DMS114 treated with DMSO at 0.1 percent for 48 hours (cell line): ENCODE measurements around the gene CALR3.
"Not testable (repeated sequence)": the region's sequence is repeated elsewhere in the genome, so short reads cannot be mapped to it uniquely, and the experiment has no call there.

Source experiments
- DNase-seq: peaks from one replicate; lab custom pipeline; 2025; ENCODE audit not compliant: unreplicated experiment; lab: John Stamatoyannopoulos, UW

CALR3 gene

GRCh38 chr19:16497042-16497441, 1.1 kb upstream of the CALR3 start:
- no peak for DNase-seq

- no peak for DNase-seq
These were observed 631 bp upstream of the CALR3 start for GRCh38 chr19:16496613-16496983.

GRCh38 chr19:16486476-16486875, 9.5 kb downstream of the CALR3 start:
- DNase-seq, result not testable (repeated sequence)

GRCh38 chr19:16482745-16483144, 13.2 kb downstream of the CALR3 start:
- no peak for DNase-seq

- DNase-seq, result no peak
These were observed 18.7 kb downstream of the CALR3 start for GRCh38 chr19:16477311-16477710.

- no peak for DNase-seq
These were observed 19.6 kb downstream of the CALR3 start for GRCh38 chr19:16476401-16476800.

- no peak for DNase-seq
These were observed 22.0 kb downstream of the CALR3 start for GRCh38 chr19:16473875-16474392.

GRCh38 chr19:16472992-16473391, 23.0 kb downstream of the CALR3 start:
- DNase-seq, result no peak

GRCh38 chr19:16472559-16472899, 23.4 kb downstream of the CALR3 start:
- not testable (repeated sequence) for DNase-seq

GRCh38 chr19:16470911-16471811, 24.8 kb downstream of the CALR3 start:
- no peak for DNase-seq

GRCh38 chr19:16470541-16470910, 25.4 kb downstream of the CALR3 start:
- no peak for DNase-seq

- no peak for DNase-seq
These were observed 28.4 kb downstream of the CALR3 start for GRCh38 chr19:16467581-16467980.

GRCh38 chr19:16466802-16467427, 29.1 kb downstream of the CALR3 start:
- DNase-seq, result not testable (repeated sequence)

- DNase-seq, result no peak
These were observed 30.7 kb downstream of the CALR3 start for GRCh38 chr19:16465239-16465638.

- DNase-seq, result no peak
These were observed 31.9 kb downstream of the CALR3 start for GRCh38 chr19:16463991-16464575.

GRCh38 chr19:16463341-16463990, 32.5 kb downstream of the CALR3 start:
- DNase-seq, result no peak

- DNase-seq, result no peak
These were observed 33.2 kb downstream of the CALR3 start for GRCh38 chr19:16462757-16463250.

GRCh38 chr19:16461630-16462051, 34.3 kb downstream of the CALR3 start:
- no peak for DNase-seq

- no peak for DNase-seq
These were observed 35.5 kb downstream of the CALR3 start for GRCh38 chr19:16460454-16460853.

- DNase-seq, result no peak
These were observed 36.3 kb downstream of the CALR3 start for GRCh38 chr19:16459680-16460079.
